HUDEP-2 (cell line): ENCODE measurements around the gene ABCB1.
"Not testable (repeated sequence)": the region's sequence is repeated elsewhere in the genome, so short reads cannot be mapped to it uniquely, and the experiment has no call there.

Experiments used
- DNase-seq, 76 experiments: peaks; one replicate each; lab custom pipeline; 2025; ENCODE audit not compliant: unreplicated experiment in 76 of 76; lab: John Stamatoyannopoulos, UW

Gene ABCB1

GRCh38 chr7:87474533-87475358 lies 125.9 kb downstream of the ABCB1 start:
- no peak for DNase-seq

- DNase-seq: no peak
Observed at GRCh38 chr7:87473986-87474385, 126.7 kb downstream of the ABCB1 start.

GRCh38 chr7:87473192-87473591 lies 127.5 kb downstream of the ABCB1 start:
- no peak for DNase-seq

- DNase-seq: no peak
Observed at GRCh38 chr7:87471473-87471872, 129.2 kb downstream of the ABCB1 start.

- DNase-seq: not testable (repeated sequence)
Observed at GRCh38 chr7:87469204-87469603, 131.5 kb downstream of the ABCB1 start.

GRCh38 chr7:87465534-87465880 lies 135.2 kb downstream of the ABCB1 start:
- DNase-seq: not testable (repeated sequence)

GRCh38 chr7:87464830-87465533 lies 135.7 kb downstream of the ABCB1 start:
- not testable (repeated sequence) for DNase-seq

GRCh38 chr7:87463982-87464381 lies 136.7 kb downstream of the ABCB1 start:
- no peak for DNase-seq

- DNase-seq: not testable (repeated sequence)
Observed at GRCh38 chr7:87460444-87460843, 140.2 kb downstream of the ABCB1 start.

- no peak for DNase-seq
Observed at GRCh38 chr7:87459941-87460340, 140.7 kb downstream of the ABCB1 start.

GRCh38 chr7:87458148-87458547 lies 142.5 kb downstream of the ABCB1 start:
- DNase-seq: no peak

- DNase-seq: no peak
Observed at GRCh38 chr7:87456247-87456646, 144.4 kb downstream of the ABCB1 start.
